Measurements from ENCODE around the gene CRP. TPM values are rescaled to one million over a fixed set of nuclear protein-coding genes. Genes with fewer than 3 reads are reported as not detected.

The CRP gene, protein sequence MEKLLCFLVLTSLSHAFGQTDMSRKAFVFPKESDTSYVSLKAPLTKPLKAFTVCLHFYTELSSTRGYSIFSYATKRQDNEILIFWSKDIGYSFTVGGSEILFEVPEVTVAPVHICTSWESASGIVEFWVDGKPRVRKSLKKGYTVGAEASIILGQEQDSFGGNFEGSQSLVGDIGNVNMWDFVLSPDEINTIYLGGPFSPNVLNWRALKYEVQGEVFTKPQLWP
- total RNA-seq (2021) (0.68 to 1.1 TPM (median 0.85 TPM) in 3 replicates), Bru-seq, nascent RNA (not detected)
- long read RNA-seq, experiment 1: 0 reads
- long read RNA-seq, experiment 2: 0 reads
- long read RNA-seq, experiment 3: 0 reads

DNA sequence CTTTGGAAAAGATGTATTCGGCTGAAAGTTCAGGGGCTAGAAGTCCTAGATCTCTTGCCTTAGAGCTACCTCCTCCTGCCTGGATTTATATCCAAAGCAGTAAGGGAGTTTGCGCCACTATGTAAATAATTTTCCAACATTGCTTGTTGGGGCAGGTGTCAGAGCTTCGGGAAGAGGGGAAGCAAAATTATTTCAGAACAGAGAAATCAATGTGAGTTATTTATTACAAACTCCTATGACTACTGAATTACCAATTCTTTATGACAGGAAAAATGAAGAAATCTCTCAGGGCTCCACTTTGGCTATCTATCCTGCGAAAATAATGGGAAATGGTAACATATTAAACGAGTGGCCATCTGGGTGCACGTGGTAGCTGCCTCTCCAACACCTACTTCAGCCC lies at the start of gene CRP:
Gene CRP, minus strand, starts transcription at position 61 of the 400 bp plus-strand sequence. CDS start 104 bp downstream, outside the sequence.
- POLR2A ChIA-PET: no interaction called here
- no peak for ATAC-seq

More for the DNA sequence above, at the start of gene CRP:
- TF ChIP-seq, protein P1, sequence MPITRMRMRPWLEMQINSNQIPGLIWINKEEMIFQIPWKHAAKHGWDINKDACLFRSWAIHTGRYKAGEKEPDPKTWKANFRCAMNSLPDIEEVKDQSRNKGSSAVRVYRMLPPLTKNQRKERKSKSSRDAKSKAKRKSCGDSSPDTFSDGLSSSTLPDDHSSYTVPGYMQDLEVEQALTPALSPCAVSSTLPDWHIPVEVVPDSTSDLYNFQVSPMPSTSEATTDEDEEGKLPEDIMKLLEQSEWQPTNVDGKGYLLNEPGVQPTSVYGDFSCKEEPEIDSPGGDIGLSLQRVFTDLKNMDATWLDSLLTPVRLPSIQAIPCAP (CRISPR knock-in tag; IDR thresholded peaks at IDR 0.05): no peak
- TF ChIP-seq, protein P2, sequence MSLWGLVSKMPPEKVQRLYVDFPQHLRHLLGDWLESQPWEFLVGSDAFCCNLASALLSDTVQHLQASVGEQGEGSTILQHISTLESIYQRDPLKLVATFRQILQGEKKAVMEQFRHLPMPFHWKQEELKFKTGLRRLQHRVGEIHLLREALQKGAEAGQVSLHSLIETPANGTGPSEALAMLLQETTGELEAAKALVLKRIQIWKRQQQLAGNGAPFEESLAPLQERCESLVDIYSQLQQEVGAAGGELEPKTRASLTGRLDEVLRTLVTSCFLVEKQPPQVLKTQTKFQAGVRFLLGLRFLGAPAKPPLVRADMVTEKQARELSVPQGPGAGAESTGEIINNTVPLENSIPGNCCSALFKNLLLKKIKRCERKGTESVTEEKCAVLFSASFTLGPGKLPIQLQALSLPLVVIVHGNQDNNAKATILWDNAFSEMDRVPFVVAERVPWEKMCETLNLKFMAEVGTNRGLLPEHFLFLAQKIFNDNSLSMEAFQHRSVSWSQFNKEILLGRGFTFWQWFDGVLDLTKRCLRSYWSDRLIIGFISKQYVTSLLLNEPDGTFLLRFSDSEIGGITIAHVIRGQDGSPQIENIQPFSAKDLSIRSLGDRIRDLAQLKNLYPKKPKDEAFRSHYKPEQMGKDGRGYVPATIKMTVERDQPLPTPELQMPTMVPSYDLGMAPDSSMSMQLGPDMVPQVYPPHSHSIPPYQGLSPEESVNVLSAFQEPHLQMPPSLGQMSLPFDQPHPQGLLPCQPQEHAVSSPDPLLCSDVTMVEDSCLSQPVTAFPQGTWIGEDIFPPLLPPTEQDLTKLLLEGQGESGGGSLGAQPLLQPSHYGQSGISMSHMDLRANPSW (CRISPR knock-in tag; conservative IDR thresholded peaks at IDR 0.05; ENCODE audit: low read depth): no peak
- TF ChIP-seq, protein P3, sequence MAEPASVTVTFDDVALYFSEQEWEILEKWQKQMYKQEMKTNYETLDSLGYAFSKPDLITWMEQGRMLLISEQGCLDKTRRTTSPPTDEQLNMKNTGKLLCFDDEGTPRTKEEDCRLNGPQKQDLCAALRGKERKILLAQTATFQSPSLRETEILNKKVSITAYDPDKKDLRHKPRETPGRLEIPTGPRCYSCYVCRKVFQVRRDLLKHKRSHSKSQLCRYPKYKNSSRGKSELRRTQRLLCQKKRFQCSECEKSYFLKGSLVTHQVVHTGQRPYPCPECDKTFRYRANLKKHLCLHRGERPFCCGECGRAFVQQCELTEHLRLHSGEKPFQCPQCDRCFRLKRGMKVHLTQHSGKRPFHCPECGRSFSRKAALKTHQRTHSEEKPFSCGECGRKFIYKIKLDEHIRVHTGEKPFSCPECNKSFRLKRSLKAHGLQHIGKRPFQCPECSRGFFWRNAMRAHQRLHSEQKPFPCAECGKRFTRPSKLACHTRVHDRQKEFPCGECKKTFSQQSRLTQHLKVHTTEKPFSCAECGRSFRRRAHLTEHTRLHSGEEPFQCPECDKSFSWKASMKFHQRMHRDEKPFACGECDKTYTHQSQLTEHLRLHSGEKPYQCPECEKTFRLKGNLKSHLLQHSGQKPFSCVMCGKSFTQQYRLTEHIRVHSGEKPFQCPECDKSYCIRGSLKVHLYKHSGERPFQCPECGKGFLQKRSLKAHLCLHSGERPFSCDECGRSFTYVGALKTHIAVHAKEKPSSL (CRISPR knock-in tag; conservative IDR thresholded peaks at IDR 0.05): no peak
- TF ChIP-seq RORB (CRISPR knock-in tag; IDR thresholded peaks at IDR 0.05) (no peak), ZNF423 (CRISPR knock-in tag; IDR thresholded peaks at IDR 0.05) (no peak), CBFB (CRISPR knock-in tag; IDR thresholded peaks at IDR 0.05; ENCODE audit: low read depth) (no peak), CREM (CRISPR knock-in tag; IDR thresholded peaks at IDR 0.05) (no peak), FOXK1 (CRISPR knock-in tag; IDR thresholded peaks at IDR 0.05) (no peak), ZNF232 (CRISPR knock-in tag; IDR thresholded peaks at IDR 0.05) (no peak), TCF7 (CRISPR knock-in tag; IDR thresholded peaks at IDR 0.05; ENCODE audit: low read depth) (no peak)
- TF ChIP-seq, protein P4, sequence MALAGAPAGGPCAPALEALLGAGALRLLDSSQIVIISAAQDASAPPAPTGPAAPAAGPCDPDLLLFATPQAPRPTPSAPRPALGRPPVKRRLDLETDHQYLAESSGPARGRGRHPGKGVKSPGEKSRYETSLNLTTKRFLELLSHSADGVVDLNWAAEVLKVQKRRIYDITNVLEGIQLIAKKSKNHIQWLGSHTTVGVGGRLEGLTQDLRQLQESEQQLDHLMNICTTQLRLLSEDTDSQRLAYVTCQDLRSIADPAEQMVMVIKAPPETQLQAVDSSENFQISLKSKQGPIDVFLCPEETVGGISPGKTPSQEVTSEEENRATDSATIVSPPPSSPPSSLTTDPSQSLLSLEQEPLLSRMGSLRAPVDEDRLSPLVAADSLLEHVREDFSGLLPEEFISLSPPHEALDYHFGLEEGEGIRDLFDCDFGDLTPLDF (CRISPR knock-in tag; IDR thresholded peaks at IDR 0.05): no peak
- TF ChIP-seq, protein P5, sequence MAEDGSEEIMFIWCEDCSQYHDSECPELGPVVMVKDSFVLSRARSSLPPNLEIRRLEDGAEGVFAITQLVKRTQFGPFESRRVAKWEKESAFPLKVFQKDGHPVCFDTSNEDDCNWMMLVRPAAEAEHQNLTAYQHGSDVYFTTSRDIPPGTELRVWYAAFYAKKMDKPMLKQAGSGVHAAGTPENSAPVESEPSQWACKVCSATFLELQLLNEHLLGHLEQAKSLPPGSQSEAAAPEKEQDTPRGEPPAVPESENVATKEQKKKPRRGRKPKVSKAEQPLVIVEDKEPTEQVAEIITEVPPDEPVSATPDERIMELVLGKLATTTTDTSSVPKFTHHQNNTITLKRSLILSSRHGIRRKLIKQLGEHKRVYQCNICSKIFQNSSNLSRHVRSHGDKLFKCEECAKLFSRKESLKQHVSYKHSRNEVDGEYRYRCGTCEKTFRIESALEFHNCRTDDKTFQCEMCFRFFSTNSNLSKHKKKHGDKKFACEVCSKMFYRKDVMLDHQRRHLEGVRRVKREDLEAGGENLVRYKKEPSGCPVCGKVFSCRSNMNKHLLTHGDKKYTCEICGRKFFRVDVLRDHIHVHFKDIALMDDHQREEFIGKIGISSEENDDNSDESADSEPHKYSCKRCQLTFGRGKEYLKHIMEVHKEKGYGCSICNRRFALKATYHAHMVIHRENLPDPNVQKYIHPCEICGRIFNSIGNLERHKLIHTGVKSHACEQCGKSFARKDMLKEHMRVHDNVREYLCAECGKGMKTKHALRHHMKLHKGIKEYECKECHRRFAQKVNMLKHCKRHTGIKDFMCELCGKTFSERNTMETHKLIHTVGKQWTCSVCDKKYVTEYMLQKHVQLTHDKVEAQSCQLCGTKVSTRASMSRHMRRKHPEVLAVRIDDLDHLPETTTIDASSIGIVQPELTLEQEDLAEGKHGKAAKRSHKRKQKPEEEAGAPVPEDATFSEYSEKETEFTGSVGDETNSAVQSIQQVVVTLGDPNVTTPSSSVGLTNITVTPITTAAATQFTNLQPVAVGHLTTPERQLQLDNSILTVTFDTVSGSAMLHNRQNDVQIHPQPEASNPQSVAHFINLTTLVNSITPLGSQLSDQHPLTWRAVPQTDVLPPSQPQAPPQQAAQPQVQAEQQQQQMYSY (CRISPR knock-in tag; IDR thresholded peaks at IDR 0.05): no peak
- TF ChIP-seq, protein P6, sequence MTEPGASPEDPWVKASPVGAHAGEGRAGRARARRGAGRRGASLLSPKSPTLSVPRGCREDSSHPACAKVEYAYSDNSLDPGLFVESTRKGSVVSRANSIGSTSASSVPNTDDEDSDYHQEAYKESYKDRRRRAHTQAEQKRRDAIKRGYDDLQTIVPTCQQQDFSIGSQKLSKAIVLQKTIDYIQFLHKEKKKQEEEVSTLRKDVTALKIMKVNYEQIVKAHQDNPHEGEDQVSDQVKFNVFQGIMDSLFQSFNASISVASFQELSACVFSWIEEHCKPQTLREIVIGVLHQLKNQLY (CRISPR knock-in tag; IDR thresholded peaks at IDR 0.05): no peak
- TF ChIP-seq, protein P7, sequence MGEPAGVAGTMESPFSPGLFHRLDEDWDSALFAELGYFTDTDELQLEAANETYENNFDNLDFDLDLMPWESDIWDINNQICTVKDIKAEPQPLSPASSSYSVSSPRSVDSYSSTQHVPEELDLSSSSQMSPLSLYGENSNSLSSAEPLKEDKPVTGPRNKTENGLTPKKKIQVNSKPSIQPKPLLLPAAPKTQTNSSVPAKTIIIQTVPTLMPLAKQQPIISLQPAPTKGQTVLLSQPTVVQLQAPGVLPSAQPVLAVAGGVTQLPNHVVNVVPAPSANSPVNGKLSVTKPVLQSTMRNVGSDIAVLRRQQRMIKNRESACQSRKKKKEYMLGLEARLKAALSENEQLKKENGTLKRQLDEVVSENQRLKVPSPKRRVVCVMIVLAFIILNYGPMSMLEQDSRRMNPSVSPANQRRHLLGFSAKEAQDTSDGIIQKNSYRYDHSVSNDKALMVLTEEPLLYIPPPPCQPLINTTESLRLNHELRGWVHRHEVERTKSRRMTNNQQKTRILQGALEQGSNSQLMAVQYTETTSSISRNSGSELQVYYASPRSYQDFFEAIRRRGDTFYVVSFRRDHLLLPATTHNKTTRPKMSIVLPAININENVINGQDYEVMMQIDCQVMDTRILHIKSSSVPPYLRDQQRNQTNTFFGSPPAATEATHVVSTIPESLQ (CRISPR knock-in tag; IDR thresholded peaks at IDR 0.05): no peak
- TF ChIP-seq, protein P8, sequence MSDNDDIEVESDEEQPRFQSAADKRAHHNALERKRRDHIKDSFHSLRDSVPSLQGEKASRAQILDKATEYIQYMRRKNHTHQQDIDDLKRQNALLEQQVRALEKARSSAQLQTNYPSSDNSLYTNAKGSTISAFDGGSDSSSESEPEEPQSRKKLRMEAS (CRISPR knock-in tag; IDR thresholded peaks at IDR 0.05): no peak
- TF ChIP-seq, protein P9, sequence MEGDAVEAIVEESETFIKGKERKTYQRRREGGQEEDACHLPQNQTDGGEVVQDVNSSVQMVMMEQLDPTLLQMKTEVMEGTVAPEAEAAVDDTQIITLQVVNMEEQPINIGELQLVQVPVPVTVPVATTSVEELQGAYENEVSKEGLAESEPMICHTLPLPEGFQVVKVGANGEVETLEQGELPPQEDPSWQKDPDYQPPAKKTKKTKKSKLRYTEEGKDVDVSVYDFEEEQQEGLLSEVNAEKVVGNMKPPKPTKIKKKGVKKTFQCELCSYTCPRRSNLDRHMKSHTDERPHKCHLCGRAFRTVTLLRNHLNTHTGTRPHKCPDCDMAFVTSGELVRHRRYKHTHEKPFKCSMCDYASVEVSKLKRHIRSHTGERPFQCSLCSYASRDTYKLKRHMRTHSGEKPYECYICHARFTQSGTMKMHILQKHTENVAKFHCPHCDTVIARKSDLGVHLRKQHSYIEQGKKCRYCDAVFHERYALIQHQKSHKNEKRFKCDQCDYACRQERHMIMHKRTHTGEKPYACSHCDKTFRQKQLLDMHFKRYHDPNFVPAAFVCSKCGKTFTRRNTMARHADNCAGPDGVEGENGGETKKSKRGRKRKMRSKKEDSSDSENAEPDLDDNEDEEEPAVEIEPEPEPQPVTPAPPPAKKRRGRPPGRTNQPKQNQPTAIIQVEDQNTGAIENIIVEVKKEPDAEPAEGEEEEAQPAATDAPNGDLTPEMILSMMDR (IDR thresholded peaks at IDR 0.05): no peak
- no peak for DNase-seq (ENCODE audit: low spot score)
- no peaks in the 10 kb centered on the region for H3K4me1 Mint-ChIP-seq
- H3K27ac Mint-ChIP-seq: no peak within 1 kb of the TSS
- H3K36me3 Mint-ChIP-seq: peaks cover 24% of the 10 kb centered on the region
- CTCF ChIA-PET: interaction anchor here (0.6 kb wide), 1 partner anchor 14 kb away, joined by 3 read pairs; no protein-coding TSS in a partner anchor
- H3K9me3 Mint-ChIP-seq: peaks cover 57% of the 10 kb centered on the region
- H3K4me3 Mint-ChIP-seq: no peak within 1 kb of the TSS
- H3K27me3 Mint-ChIP-seq (ENCODE audit: low read depth): peaks cover 4% of the 10 kb centered on the region; the same call in 1 of the 2 replicates
